ENCODE measurements around the gene ING3.

- TF ChIP-seq POLR2A (IDR thresholded peaks at IDR 0.05) = no peak
- TF ChIP-seq CTCF (IDR thresholded peaks at IDR 0.05) = no peak
Measured at GRCh38 chr7:120960714-120961113, 10.1 kb downstream of the ING3 start.

Measured in heart left ventricle (tissue), 13 donors.